GM12875 (cell line): ENCODE data around the gene TNIP1.

Source experiments
- H3K4me3 ChIP-seq: one replicate; pipeline ENCODE4 v1.5.1; 2011; ENCODE audit warnings: low read depth, low read length, control low read depth
- CTCF ChIP-seq: IDR thresholded peaks from 2 replicates; pipeline ENCODE4 v1.5.1; 2011; ENCODE audit warnings: low read depth, mild to moderate bottlenecking, control low read depth, inconsistent platforms, low read length, moderate library complexity, borderline replicate concordance; ENCODE audit not compliant: insufficient read depth

Gene TNIP1

GRCh38 chr5:151072630-151073025 lies 8.2 kb downstream of the TNIP1 start:
- TF ChIP-seq CTCF, result no peak
- no peak overlapping the region for H3K4me3 ChIP-seq

DNA sequence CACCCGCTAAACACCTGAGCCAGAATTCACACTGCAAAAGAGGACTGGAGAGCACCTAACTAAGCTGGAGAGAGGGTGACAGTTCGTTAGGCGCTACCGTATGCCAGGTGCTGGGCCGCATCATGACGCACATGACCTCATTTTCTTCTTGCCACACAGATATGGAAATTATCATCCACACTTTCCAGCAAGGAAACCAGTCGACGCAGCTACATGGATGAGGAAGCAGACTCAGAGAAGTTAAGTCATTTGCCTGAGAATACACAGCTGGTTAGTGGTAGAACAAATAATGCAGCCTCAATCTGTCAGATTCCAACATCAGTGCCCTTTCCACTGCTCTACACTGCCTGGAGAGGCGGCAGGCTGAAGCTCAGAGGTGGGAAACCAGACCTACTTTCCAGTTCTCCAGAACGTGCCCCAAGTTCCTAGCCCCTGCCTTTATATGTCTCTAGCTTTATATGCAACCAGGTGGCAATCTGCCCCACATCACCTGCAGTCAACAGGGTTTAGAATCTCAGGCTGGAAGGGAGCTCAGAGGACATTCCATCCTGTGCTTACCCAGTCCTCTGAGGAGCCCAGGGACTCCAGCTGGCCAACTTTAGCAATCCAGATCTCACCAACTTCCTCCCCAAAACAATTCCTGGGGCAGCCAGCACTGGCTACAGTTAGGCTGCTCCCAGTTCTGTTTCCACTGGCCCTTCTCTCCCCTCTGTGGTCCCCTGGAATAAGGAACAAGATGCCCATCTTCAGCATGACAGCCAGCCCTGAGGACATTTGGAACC lies 8.8 kb downstream of the TNIP1 start:
- H3K4me3 ChIP-seq, result no peak overlapping the region
- no peak for TF ChIP-seq CTCF

DNA sequence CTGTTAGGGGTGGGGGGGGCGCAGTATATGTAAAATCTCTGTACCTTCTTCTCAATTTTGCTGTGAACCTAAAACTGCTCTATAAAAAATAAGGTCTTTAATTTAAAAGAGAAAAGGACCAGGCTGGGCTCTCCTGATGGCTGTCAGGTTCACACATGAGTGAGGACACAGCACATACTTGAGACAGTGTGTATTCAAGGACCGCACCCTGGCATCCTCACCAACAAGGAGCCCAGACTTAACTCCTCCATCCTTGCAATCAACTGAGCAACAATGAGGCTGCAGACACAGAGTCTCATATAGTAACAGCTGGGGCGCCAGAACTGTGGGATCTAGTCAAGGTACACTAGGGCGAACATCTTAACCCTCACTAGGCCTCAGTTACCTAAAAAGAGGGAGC lies 9.8 kb downstream of the TNIP1 start:
- TF ChIP-seq CTCF, result no peak
- H3K4me3 ChIP-seq, result no peak overlapping the region

DNA sequence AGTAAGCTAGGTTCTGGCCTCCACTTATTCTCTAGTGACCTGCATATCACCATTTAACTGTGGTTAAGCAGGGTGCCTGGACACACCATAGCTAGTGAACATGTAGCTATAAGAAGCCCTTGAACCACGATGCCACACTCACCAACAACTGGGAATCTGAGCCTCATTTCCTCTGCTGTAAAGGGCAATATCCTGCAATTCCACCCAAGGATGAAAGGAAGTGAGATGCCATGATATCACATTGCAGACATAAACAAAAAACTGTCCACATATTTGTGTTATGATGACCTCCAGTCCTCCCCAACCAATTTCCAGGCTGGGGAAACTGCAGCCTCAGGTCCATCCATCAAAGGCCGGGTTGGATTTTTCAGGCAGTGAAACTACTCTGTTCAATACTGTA lies 10.4 kb downstream of the TNIP1 start:
- TF ChIP-seq CTCF, result no peak
- no peak overlapping the region for H3K4me3 ChIP-seq

GRCh38 chr5:151068433-151069197 lies 12.2 kb downstream of the TNIP1 start:
- no peak for TF ChIP-seq CTCF
- no peak overlapping the region for H3K4me3 ChIP-seq

GRCh38 chr5:151067632-151068432 lies 13.0 kb downstream of the TNIP1 start:
- no peak for TF ChIP-seq CTCF
- H3K4me3 ChIP-seq, result no peak overlapping the region
